ENCODE measurements around the gene SFXN4.

The SFXN4 gene, protein sequence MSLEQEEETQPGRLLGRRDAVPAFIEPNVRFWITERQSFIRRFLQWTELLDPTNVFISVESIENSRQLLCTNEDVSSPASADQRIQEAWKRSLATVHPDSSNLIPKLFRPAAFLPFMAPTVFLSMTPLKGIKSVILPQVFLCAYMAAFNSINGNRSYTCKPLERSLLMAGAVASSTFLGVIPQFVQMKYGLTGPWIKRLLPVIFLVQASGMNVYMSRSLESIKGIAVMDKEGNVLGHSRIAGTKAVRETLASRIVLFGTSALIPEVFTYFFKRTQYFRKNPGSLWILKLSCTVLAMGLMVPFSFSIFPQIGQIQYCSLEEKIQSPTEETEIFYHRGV

DNA sequence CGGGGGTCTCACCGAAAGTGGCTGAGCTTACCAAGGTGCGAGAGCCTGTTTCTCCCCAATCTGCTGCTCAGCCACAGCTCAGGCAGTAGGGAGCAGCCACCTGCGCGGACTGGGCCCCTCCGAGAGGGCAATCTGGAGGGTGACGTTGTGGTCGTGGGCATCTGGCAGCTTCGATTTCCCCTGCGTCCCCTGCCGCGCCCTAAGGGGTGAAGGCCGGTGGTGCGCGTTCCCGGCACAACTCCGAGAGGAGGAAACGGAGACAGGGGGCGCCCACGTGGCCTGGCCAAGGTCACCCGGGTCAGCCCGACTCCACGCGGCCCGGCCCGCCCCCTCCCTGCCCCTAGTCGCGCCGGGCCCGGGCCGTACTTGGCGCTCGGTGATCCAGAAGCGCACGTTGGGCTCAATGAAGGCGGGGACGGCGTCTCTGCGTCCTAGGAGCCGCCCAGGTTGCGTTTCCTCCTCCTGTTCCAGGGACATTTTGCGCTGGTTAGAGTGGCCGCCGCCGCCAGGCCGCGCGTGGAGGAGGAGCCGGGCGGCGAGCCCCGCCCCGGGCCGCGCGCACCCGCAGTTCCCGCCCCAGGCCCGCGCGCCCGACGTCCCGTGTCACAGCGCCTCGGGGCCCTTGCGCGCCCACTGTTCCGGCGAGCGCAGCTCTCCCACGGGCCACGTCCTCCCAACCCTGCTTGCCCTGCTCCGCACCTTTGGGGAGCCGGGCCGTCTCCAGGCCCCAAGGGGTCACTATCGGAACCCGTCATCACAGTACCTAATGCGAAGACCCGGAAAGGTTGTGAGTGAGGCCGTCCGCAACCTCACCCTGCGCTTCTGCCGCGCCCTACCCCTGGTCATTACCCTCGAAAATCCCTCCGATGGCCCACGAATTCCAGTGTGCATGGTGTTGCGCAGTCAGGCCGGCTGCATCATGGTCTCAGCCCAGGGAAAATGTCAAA is at the start of gene SFXN4:
SFXN4 (minus strand) TSS at position 544 of the 947 bp plus-strand sequence; CDS start at position 477, 67 bp downstream.
- Histone ChIP-seq H3K4me3 (ENCODE audit: low read depth, low read length) (peak within 1 kb of the TSS; percentile 81), H3K36me3 (ENCODE audit: control insufficient read depth, insufficient read depth, low read length) (peaks cover 18% of the 10 kb centered on the region), H3K27me3 (ENCODE audit: control insufficient read depth, insufficient read depth, low read length) (peaks cover 2% of the 10 kb centered on the region), H3K4me1 (ENCODE audit: control insufficient read depth, insufficient read depth, low read length) (peaks cover 5% of the 10 kb centered on the region), H3K9me3 (ENCODE audit: control insufficient read depth, insufficient read depth, low read length) (no peaks in the 10 kb centered on the region), H3K9ac (ENCODE audit: low read depth, low read length) (peak within 1 kb of the TSS; percentile 81)

DNA sequence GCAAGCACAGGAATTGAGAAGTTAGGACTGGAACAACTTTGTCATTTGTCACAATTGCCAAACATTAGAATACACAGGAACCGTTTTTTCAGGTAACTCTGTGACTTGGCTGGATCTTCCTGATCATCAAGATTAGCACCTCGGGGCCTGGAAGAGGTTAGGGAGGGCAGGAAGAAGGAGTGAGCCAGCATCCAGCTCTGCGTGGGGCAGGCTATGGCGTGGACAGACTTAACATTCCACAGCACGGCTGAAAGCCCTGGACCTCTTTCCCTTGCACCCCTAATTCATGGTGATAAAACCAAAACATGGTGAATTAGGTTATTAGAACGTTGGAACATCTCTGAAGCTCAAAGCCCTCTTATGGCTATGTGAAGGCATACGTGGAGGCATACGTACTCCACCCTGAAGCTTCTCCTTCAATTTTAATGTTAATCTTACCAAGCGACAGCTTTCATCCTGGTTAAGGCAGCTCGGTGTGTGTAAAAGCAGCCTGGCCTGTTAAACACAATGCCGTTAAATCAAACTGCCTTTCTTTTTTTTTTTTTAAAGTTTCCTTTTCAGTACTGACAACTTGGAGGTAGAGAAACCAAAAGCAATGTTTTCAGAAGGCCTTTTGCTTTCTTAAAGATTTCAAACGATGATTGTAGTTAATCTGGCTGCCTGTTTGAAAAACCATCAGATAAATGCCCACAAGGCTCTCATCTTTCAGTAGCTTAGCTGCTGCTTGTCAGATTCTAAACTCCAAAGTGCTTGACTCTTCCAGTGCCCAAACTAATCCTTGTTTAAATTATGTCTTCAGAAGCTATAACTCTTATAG is 46.3 kb upstream of the SFXN4 start:
- H3K36me3 ChIP-seq (ENCODE audit: control insufficient read depth, insufficient read depth, low read length): no peaks in the 10 kb centered on the region
- H3K9me3 ChIP-seq (ENCODE audit: control insufficient read depth, insufficient read depth, low read length): no peaks in the 10 kb centered on the region
- H3K4me3 ChIP-seq (ENCODE audit: low read depth, low read length): no peak overlapping the region
- peaks cover 6% of the 10 kb centered on the region for H3K4me1 ChIP-seq (ENCODE audit: control insufficient read depth, insufficient read depth, low read length)
- H3K9ac ChIP-seq (ENCODE audit: low read depth, low read length): no peak overlapping the region
- peaks cover 16% of the 10 kb centered on the region for H3K27me3 ChIP-seq (ENCODE audit: control insufficient read depth, insufficient read depth, low read length)

DNA sequence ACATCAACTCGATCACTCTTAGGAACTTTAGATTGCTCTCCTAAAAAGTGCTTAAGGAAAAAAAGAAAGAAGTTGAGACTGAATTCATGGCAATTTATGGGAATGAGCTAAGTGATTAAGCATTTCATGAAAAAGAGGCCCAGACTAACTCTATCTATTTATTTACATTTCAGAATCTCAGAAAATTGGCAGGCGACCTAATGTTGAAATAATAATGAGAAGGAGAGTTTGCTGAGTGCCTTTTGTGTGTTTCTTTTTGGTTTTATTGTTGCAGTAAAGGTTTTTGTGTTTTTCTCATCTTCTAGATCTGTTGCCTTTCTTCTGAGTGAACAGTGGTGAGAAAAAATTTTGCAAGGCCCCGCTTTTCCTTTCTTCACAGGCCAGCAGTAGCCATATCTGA is 45.7 kb upstream of the SFXN4 start:
- no peak overlapping the region for H3K9ac ChIP-seq (ENCODE audit: low read depth, low read length)

DNA sequence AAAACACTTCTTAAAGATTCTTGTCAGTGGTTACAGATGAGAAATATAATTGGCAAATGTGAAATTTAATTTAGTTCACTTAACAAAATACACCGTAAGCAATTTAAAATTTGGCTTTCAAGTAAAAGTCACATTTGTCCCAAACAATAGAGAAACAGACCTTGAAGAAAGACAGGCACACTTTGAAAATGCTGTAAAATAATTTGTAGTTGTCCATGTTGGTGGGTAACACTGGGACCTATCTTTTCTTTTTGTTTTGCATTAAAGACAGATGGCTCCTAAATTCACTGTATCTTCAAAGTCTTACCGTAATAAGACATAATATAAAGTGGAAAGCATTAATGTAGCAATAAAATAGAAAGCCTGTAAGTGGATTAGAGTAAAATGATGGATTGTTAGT is 45.1 kb upstream of the SFXN4 start:
- no peaks in the 10 kb centered on the region for H3K36me3 ChIP-seq (ENCODE audit: control insufficient read depth, insufficient read depth, low read length)
- H3K9ac ChIP-seq (ENCODE audit: low read depth, low read length): no peak overlapping the region
- peaks cover 16% of the 10 kb centered on the region for H3K27me3 ChIP-seq (ENCODE audit: control insufficient read depth, insufficient read depth, low read length)
- H3K4me3 ChIP-seq (ENCODE audit: low read depth, low read length): no peak overlapping the region
- peaks cover 6% of the 10 kb centered on the region for H3K4me1 ChIP-seq (ENCODE audit: control insufficient read depth, insufficient read depth, low read length)
- H3K9me3 ChIP-seq (ENCODE audit: control insufficient read depth, insufficient read depth, low read length): no peaks in the 10 kb centered on the region

More for the DNA sequence above, 45.7 kb upstream of the SFXN4 start:
- peaks cover 6% of the 10 kb centered on the region for H3K4me1 ChIP-seq (ENCODE audit: control insufficient read depth, insufficient read depth, low read length)
- peaks cover 16% of the 10 kb centered on the region for H3K27me3 ChIP-seq (ENCODE audit: control insufficient read depth, insufficient read depth, low read length)
- H3K4me3 ChIP-seq (ENCODE audit: low read depth, low read length): no peak overlapping the region
- no peaks in the 10 kb centered on the region for H3K36me3 ChIP-seq (ENCODE audit: control insufficient read depth, insufficient read depth, low read length)
- no peaks in the 10 kb centered on the region for H3K9me3 ChIP-seq (ENCODE audit: control insufficient read depth, insufficient read depth, low read length)

DNA sequence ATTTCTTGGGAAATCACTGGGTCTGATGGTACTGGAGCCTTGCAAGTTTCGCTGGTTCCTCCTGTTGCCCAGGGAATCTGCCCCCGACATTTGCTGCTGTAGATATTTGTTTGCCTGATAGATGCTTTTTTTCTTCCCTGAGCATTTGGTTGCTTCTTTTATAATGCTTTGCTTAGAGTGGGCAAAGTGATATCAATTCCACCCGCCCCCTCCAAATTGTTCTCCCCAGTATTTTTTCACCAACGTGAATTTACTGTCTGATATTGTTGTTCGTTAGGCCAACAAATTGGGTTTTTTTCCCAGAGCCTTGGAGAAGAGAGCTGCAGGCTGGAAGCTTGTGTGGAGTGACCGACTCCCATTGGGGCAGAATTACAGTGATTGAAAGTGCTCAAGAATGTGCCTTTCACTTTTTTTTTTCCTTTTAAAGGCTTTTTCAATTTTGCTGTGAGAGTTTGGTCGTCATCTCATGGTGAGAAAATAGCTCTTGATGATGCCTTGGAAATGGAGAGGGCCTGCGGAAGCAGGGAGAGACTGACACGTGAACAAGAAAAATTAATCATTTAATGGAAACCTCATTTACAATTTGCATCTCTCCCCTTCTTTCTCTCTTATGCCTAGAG is 44.3 kb upstream of the SFXN4 start:
- Histone ChIP-seq H3K27me3 (ENCODE audit: control insufficient read depth, insufficient read depth, low read length) (peaks cover 16% of the 10 kb centered on the region), H3K9ac (ENCODE audit: low read depth, low read length) (no peak overlapping the region), H3K9me3 (ENCODE audit: control insufficient read depth, insufficient read depth, low read length) (no peaks in the 10 kb centered on the region), H3K36me3 (ENCODE audit: control insufficient read depth, insufficient read depth, low read length) (no peaks in the 10 kb centered on the region), H3K4me1 (ENCODE audit: control insufficient read depth, insufficient read depth, low read length) (peaks cover 6% of the 10 kb centered on the region), H3K4me3 (ENCODE audit: low read depth, low read length) (no peak overlapping the region)

DNA sequence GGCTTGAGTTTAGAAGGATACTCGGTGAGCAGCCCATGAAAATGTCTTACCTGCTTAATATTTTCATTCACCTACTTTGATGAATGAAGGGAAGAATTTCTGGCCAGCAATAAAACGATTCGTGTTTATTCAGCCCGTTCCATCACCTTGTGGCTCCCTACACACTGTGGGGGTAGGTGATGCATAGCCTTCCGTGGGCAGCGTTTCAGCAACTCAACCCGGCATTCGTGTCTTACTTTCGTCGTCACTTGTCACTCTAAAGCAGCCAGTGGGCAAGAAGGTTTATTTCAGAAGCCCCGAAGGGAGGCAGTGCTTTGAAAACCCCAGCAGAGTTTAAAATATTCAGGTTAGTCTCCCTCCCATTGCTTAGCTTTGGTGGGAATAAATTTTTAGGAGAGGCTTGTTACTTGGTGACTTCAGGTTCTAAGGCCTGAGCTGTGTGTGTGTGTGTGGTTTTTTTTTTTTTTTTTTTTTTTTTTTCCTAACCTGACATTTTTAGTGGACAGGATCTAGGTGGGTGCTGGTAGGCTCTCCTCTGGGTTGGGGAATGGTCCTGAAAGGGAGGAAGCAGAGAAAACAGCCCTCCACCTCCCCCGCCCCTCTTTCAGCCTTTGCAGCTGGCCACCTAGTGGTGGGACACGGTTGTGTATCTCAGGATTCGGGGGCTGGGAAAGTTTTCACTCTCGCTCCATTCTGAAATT is 43.7 kb upstream of the SFXN4 start:
- Histone ChIP-seq H3K9me3 (ENCODE audit: control insufficient read depth, insufficient read depth, low read length) (no peaks in the 10 kb centered on the region), H3K9ac (ENCODE audit: low read depth, low read length) (no peak overlapping the region), H3K4me3 (ENCODE audit: low read depth, low read length) (no peak overlapping the region), H3K4me1 (ENCODE audit: control insufficient read depth, insufficient read depth, low read length) (peaks cover 6% of the 10 kb centered on the region), H3K36me3 (ENCODE audit: control insufficient read depth, insufficient read depth, low read length) (no peaks in the 10 kb centered on the region), H3K27me3 (ENCODE audit: control insufficient read depth, insufficient read depth, low read length) (peaks cover 16% of the 10 kb centered on the region)

DNA sequence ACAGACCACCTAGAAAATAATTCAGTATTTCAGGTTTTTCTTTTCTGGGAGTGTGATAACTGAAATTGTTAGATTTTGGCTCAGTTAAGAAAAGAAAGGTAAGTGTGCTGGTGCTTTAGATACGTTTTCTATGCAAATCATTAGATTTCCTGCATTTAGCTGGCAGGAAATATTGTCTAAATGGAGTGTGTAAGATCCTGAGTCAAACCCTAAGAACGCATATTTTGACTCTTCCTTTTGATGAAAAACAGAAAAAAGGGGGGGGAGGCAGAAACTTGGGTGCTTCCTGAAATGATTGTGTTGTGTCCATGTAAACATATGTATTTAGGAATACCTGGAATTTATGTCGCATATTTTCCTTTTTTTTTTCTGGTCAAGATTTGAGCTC is 43.0 kb upstream of the SFXN4 start:
- H3K4me3 ChIP-seq (ENCODE audit: low read depth, low read length): peak overlapping the region; percentile 66
- H3K27me3 ChIP-seq (ENCODE audit: control insufficient read depth, insufficient read depth, low read length): peaks cover 16% of the 10 kb centered on the region
- H3K4me1 ChIP-seq (ENCODE audit: control insufficient read depth, insufficient read depth, low read length): peaks cover 6% of the 10 kb centered on the region
- H3K9me3 ChIP-seq (ENCODE audit: control insufficient read depth, insufficient read depth, low read length): no peaks in the 10 kb centered on the region
- no peaks in the 10 kb centered on the region for H3K36me3 ChIP-seq (ENCODE audit: control insufficient read depth, insufficient read depth, low read length)
- H3K9ac ChIP-seq (ENCODE audit: low read depth, low read length): no peak overlapping the region

DNA sequence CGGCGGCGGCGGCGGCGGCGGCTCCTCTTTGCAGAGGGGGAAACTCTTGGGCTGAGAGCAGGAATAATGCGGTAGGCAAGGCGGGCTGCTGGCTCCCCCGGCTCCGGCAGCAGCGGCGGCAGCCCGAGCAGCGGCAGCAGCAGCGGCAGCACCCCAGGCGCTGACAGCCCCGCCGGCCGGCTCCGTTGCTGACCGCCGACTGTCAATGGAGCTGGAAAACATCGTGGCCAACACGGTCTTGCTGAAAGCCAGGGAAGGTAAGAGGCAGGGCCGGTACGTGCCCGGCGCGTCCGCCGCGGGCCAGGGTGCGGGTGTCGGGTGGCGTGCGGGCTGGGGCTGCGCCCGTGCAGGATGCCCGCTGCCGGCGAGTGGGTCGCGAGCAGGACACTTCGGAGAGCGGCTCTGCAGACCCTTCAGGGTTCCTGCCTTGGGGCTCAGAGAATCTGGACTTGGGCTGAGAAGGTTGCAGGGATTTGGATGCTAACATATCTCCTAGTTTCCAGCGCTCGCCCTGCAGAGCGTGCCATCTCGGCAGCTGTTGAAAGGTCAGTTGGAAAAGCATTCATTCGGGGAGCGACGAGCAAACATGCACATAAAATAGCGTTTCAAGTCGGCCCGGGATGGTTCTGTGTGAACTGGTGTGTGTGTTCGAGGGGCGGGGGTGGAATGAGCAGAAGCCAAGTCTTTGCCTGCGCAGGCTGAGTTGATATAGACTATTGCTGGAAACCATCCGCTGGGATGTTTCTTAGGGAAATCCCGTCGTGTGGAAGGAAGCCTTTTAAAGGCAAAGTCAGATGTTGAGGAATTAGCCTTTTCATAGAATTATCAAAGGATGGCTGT is 42.4 kb upstream of the SFXN4 start:
- Histone ChIP-seq H3K27me3 (ENCODE audit: control insufficient read depth, insufficient read depth, low read length) (peaks cover 16% of the 10 kb centered on the region), H3K4me1 (ENCODE audit: control insufficient read depth, insufficient read depth, low read length) (peaks cover 6% of the 10 kb centered on the region), H3K9me3 (ENCODE audit: control insufficient read depth, insufficient read depth, low read length) (no peaks in the 10 kb centered on the region), H3K4me3 (ENCODE audit: low read depth, low read length) (peak overlapping the region; percentile 66), H3K36me3 (ENCODE audit: control insufficient read depth, insufficient read depth, low read length) (no peaks in the 10 kb centered on the region), H3K9ac (ENCODE audit: low read depth, low read length) (no peak overlapping the region)

DNA sequence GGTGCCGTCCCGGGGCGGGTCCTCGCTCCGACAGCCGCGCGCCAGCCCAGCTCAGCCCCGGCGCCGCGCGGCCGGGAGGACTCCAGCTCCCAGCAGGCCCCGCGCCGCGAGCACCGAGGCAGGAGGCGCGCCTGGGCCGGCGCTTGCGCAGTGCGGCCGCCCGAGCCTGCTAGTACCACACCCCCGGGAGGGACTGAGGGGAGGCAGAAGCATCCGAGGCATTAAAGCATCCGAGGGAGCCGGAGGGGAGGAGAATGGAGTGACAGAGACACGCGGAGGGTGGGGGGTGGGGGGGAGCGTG is 41.8 kb upstream of the SFXN4 start, which contains the start of gene GRK5:
GRK5 (plus strand) TSS at position 206 of the 301 bp plus-strand sequence. CDS start 347 bp downstream, outside the sequence.
- no peaks in the 10 kb centered on the region for H3K36me3 ChIP-seq (ENCODE audit: control insufficient read depth, insufficient read depth, low read length)
- no peaks in the 10 kb centered on the region for H3K9me3 ChIP-seq (ENCODE audit: control insufficient read depth, insufficient read depth, low read length)
- no peak within 1 kb of the TSS for H3K9ac ChIP-seq (ENCODE audit: low read depth, low read length)
- H3K4me3 ChIP-seq (ENCODE audit: low read depth, low read length): peak within 1 kb of the TSS; percentile 66
- peaks cover 16% of the 10 kb centered on the region for H3K27me3 ChIP-seq (ENCODE audit: control insufficient read depth, insufficient read depth, low read length)
- peaks cover 6% of the 10 kb centered on the region for H3K4me1 ChIP-seq (ENCODE audit: control insufficient read depth, insufficient read depth, low read length)
